ENCODE measurements around the gene PGAP6. TPM values are rescaled to one million over a fixed set of nuclear protein-coding genes. Genes with fewer than 3 reads are reported as not detected.

PGAP6 gene
- total and polyA plus RNA-seq, 9 of the 15 experiments (the other 6 are each of a cell fraction or from before 2014, with no cell fraction given): 0.45 to 50.2 (median 39.3) TPM

- 0 out of 2 replicates have a peak, but pooled peaks have one; percentile 25 for TF ChIP-seq ZNF12 (CRISPR knock-in tag; IDR thresholded peaks at IDR 0.05)
- peak; percentile 94 for TF ChIP-seq VEZF1 (CRISPR knock-in tag; IDR thresholded peaks at IDR 0.05)
- TF ChIP-seq EGR1 (conservative IDR thresholded peaks at IDR 0.05): no peak
- TF ChIP-seq TAF9B (IDR thresholded peaks at IDR 0.05; ENCODE audit: partially characterized antibody): no peak
- no peak for TF ChIP-seq TCFL5 (CRISPR knock-in tag; conservative IDR thresholded peaks at IDR 0.05)
- TF ChIP-seq CTBP1 (IDR thresholded peaks at IDR 0.05; ENCODE audit: borderline replicate concordance): 0 out of 2 replicates have a peak, but pooled peaks have one; percentile 9
- no peak for TF ChIP-seq CCAR2 (IDR thresholded peaks at IDR 0.05; ENCODE audit: low read depth, low read length)
- no peak for TF ChIP-seq ZNF232 (CRISPR knock-in tag; IDR thresholded peaks at IDR 0.05)
- TF ChIP-seq TGIF2 (CRISPR knock-in tag; IDR thresholded peaks at IDR 0.05): no peak
- TF ChIP-seq ZKSCAN1 (IDR thresholded peaks at IDR 0.05; ENCODE audit: low read depth, low read length): no peak
- TF ChIP-seq MLX (CRISPR knock-in tag; conservative IDR thresholded peaks at IDR 0.05): no peak
- TF ChIP-seq CREB3L1 (IDR thresholded peaks at IDR 0.05; ENCODE audit: borderline replicate concordance, low read depth): no peak
- no peak for TF ChIP-seq HDAC6 (IDR thresholded peaks at IDR 0.05; ENCODE audit: low read depth, low read length)
- no peak for TF ChIP-seq HBP1 (CRISPR knock-in tag; IDR thresholded peaks at IDR 0.05)
- no peak for TF ChIP-seq CHAMP1 (IDR thresholded peaks at IDR 0.05)
- TF ChIP-seq ZNF639 (CRISPR knock-in tag; conservative IDR thresholded peaks at IDR 0.05 in 1 of 2, IDR thresholded peaks at IDR 0.05 in 1 of 2): no peak
- no peak for TF ChIP-seq ZSCAN32 (CRISPR knock-in tag; IDR thresholded peaks at IDR 0.05)
- TF ChIP-seq NRF1 (conservative IDR thresholded peaks at IDR 0.05 in 1 of 2, IDR thresholded peaks at IDR 0.05 in 1 of 2): no peak
Observed at GRCh38 chr16:397736-398332, 16.1 kb upstream of the PGAP6 start (continued).

All from K562 (cell line).